Fibroblast of pulmonary artery (primary cell): ENCODE data around the gene SLC39A11.

Experiments
- DNase-seq: peaks from one replicate; pipeline ENCODE4 v3.0.0-alpha.2; 2010; ENCODE audit warnings: low read depth
- H3K4me3 ChIP-seq: replicated peaks from 2 replicates; pipeline ENCODE4 v1.5.1; 2011; ENCODE audit warnings: low read depth, mild to moderate bottlenecking, control low read depth, low read length, moderate library complexity
- TF ChIP-seq, protein P1 (sequence below): IDR thresholded peaks from 2 replicates; pipeline ENCODE4 v1.5.1; 2011; ENCODE audit warnings: mild to moderate bottlenecking, control low read depth, low read length, inconsistent platforms; ENCODE audit errors: missing control alignments

SLC39A11 gene

DNA sequence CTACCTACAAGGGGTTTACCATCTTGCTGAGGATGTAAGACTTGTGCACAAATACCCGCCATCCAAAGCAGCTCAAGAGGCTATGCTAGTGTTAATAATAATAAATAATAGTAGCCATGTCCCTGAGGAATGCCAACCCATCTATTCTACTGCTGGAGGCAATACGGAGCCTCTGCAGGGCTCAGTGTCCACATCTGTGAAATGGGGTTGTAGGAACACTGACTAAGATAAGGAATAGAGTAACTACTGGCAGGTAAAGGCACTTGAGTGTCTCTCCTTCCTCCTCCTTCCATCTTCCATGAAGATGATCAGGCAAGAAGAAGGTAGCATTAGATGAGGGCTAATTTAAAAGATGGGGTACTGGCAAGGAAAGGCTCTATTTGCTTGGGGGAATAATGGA lies 295.3 kb downstream of the SLC39A11 start:
- TF ChIP-seq, protein P1, sequence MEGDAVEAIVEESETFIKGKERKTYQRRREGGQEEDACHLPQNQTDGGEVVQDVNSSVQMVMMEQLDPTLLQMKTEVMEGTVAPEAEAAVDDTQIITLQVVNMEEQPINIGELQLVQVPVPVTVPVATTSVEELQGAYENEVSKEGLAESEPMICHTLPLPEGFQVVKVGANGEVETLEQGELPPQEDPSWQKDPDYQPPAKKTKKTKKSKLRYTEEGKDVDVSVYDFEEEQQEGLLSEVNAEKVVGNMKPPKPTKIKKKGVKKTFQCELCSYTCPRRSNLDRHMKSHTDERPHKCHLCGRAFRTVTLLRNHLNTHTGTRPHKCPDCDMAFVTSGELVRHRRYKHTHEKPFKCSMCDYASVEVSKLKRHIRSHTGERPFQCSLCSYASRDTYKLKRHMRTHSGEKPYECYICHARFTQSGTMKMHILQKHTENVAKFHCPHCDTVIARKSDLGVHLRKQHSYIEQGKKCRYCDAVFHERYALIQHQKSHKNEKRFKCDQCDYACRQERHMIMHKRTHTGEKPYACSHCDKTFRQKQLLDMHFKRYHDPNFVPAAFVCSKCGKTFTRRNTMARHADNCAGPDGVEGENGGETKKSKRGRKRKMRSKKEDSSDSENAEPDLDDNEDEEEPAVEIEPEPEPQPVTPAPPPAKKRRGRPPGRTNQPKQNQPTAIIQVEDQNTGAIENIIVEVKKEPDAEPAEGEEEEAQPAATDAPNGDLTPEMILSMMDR = no peak
- DNase-seq = no peak
- H3K4me3 ChIP-seq = no peak overlapping the region

DNA sequence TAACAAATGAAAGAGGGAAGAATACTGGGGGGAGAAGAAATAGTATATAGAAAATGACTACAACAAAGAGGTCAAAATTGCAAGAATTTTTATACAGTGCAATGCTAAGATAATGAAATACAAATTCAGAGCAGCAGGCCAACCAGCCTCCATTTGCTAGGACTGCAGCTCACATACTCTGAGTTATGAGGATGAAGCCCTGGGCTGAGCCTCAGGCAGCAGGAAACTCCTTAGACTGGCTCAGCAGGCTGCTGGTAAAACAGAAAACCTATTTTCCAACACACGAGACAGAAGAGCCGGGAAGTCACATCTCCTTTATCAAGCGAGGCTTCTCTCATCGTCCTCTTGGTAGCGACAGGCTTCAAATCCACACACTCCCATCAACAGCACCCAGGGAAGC lies 296.5 kb downstream of the SLC39A11 start:
- H3K4me3 ChIP-seq = no peak overlapping the region
- DNase-seq = no peak
- TF ChIP-seq, protein P1 = no peak

DNA sequence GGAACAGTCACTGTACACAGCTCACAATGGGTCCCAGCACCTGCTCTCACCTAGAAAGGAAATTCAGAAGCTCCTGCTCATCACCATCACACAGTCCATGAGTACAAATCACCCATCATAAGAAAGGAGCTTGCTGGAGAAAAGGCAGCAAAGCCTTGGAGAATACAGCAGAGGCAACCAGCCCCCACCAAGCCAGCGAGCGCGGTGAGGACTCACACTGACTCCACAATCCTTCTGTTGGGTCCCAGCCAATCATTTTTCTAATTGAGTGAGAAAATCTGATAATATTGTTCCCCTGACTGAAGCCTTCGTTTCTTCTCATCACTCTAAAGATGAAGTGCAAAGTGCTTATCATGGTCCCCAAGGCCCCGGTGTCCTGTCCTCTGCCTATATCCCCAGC lies 298.3 kb downstream of the SLC39A11 start:
- H3K4me3 ChIP-seq = no peak overlapping the region
- TF ChIP-seq, protein P1 = no peak
- DNase-seq = no peak

DNA sequence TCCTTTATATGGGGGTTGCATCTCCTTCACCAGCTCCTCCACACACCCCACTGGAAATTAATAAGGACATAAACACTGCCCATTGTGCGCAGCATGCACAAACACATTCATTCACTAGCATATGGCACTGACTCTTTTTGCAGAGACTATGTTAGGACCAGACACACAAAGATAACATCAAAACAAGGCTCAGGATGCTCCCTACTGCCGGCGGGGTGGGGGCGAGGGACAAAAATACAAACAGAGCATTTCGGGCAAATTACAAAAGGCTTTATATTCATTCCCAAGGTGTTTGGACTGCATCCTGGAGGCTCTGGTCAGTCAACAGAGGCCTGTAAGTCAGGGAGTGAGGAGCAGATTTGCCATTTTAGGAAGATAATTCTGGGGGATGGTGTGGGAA lies 299.7 kb downstream of the SLC39A11 start:
- H3K4me3 ChIP-seq = no peak overlapping the region
- DNase-seq = no peak
- TF ChIP-seq, protein P1 = no peak

DNA sequence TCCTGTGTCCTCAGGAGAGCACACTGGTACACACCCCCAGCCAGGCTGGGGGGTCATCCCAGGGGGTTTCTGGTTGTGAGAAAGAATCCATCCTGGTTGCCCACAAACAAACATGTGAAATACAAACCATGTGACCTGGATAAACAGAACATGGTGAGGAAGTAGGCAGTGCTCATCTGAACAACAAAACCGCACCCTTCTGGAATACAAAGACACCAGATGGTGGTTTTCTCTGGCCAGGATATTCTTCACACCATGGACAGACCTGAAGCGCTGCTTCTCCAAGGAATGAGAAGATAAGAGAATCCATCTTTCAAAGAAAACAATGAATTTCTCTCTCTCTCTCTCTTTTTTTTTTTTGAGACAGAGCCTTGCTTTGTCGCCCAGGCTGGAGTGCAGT lies 302.3 kb downstream of the SLC39A11 start:
- TF ChIP-seq, protein P1 = no peak

DNA sequence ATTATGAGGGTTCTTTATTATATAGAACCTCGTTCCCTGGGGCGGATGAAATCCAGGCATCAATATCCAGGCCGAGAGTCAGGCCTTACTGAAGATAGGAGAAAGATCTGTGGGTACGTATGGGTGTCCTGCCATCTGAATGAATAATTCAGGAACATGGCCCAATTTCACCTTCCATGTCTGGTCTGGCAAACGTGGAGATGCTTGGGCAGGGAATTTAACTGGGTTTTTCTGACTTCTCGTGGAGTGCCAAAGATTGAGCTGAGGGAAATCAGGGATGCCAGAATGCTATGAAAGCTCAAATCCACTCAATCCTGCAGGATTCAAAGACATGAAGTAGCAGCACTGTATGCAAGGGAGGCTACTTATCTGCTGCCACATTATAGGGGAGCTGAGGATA lies 302.8 kb downstream of the SLC39A11 start:
- no peak for DNase-seq
- TF ChIP-seq, protein P1 = no peak
- no peak overlapping the region for H3K4me3 ChIP-seq

More for the DNA sequence above, 302.3 kb downstream of the SLC39A11 start:
- H3K4me3 ChIP-seq = no peak overlapping the region
- DNase-seq = no peak

DNA sequence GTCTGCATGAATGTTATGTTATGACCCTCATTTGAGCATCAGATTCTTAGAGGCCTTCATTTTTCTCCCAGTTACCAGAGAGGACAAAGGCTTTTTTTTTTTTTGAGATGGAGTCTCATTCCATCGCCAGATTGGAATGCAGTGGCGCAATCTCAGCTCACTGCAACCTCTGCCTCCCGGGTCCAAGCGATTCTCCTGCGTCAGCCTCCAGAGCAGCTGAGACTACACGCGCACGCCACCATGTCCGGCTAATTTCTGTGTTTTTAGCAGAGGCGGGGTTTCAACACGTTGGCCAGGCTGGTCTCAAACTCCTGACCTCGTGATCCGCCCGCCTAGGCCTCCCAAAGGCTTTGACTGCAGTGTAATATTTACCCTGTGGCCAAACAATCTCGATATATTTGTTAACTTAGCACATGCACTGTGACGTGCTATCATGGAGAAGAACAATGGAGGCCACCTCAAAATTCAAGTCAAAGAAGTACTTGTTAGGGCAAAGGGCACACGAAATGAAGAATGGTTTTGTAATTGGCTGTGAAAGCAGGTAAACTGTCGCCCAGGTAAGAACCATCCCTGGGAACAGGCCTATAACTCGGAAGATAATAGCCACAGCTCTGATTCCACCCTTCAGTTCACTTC lies 303.4 kb downstream of the SLC39A11 start:
- TF ChIP-seq, protein P1 = no peak
- H3K4me3 ChIP-seq = no peak overlapping the region
- DNase-seq = peak; percentile 67
